PFSK-1 (cell line): Measurements from ENCODE around the gene KCNMA1.

Source experiments
- POLR2AphosphoS5 ChIP-seq: IDR thresholded peaks from 2 replicates; pipeline ENCODE4 v1.6.1; 2012; ENCODE audit warnings: low read depth, mild to moderate bottlenecking, control low read depth, low read length, moderate library complexity
- SIN3A ChIP-seq: IDR thresholded peaks from 2 replicates; pipeline ENCODE4 v1.6.1; 2012; ENCODE audit warnings: mild to moderate bottlenecking, low read length, moderate library complexity, borderline replicate concordance; ENCODE audit not compliant: insufficient read depth
- TAF1 ChIP-seq: IDR thresholded peaks from 2 replicates; pipeline ENCODE4 v1.6.1; 2012; ENCODE audit warnings: low read length, control low read depth, borderline replicate concordance; ENCODE audit not compliant: insufficient read depth

- TF ChIP-seq POLR2AphosphoS5: no peak
- TF ChIP-seq SIN3A: no peak
- no peak for TF ChIP-seq TAF1
Observed at GRCh38 chr10:77268721-77269120, 368.9 kb downstream of the KCNMA1 start.
